Activated CD8-positive, alpha-beta memory T cell treated with anti-CD3 and anti-CD28 coated beads, Interleukin-2, amount 50 U/mL, for 4 hours (primary cell): ENCODE data around the gene FANCM.
"Not testable (repeated sequence)": the region's sequence is repeated elsewhere in the genome, so short reads cannot be mapped to it uniquely, and the experiment has no call there.

Experiments used
- DNase-seq: peaks from one replicate; pipeline ENCODE4 v3.0.0-alpha.2; 2020

The FANCM gene

DNA sequence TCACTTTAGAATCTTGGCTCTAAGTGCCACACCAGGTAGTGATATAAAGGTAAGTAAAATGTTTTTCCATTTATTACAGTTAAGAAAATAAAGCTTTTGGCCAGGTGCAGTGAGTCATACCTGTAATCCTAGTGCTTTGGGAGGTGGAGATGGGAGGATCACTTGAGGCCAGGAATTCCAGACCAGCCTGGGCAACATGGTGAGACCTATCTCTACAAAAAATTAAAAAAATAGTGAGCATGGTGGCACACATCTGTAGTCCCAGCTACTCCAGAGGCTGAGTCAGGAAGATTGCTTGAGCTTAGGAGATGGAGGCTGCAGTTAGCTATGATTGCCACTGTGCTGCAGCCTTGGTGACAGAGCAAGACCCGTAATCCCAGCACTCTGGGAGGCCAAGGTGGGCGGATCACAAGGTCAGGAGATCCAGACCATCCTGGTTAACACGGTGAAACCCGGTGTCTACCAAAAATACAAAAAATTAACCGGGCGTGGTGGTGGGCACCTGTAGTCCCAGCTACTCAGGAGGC is 5.0 kb downstream of the FANCM start:
- no peak for DNase-seq

DNA sequence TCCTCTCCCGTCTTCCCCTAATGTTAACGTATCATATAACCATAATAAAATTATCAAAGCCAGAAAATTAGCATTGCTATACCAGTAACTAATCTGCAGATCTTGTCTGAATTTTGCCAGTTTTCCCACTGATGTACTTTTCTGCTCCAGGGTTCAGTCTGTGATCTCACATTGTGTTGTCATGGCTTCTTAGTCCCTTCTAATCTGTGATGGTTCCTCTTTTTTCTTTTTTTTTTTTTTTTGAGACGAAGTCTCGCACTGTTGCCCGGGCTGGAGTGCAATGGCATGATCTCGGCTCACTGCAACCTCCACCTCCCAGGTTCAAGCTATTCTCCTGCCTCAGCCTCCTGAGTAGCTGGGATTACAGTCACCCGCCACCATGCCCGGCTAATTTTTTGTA is 6.4 kb downstream of the FANCM start:
- DNase-seq = not testable (repeated sequence)

GRCh38 chr14:45144658-45145057 is 8.9 kb downstream of the FANCM start:
- no peak for DNase-seq

DNA sequence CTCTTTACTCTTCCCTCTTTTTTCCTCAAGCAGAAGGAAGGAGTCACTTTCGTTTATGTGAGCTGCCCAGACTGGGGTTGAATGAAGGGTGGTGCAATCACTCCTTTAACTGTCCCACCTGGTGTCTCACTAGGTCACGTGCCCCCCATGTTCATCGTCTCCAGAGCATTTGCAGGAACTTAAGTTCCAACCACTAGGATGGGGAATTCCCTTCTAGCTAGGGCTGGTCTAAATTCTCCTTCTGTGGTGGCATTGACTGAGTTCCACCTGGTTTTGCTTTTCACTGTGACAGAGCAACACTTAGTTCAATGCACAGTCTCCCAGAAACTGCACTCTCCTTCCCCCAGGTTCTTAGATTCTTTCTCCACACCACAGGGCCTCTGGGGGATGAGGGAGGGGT is 9.5 kb downstream of the FANCM start:
- no peak for DNase-seq

DNA sequence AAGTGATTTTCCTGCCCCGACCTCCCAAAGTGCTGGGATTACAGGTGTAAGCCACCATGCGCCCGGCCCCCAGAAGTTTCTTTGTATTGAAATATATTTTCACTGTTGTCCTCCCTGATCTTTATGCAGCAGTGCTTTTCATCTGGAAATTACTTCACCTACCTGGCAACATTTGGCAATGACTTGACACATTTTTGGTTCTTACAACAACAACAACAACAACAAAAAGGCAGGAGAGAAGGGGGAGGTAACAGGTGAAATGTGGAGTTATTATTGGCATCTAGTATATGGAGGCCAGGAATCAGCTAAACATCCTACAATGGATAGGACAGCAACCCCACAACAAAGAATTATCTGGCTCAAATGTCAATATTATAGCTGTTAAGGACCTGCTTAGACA is 13.9 kb downstream of the FANCM start:
- DNase-seq = no peak

- no peak for DNase-seq
Measured at GRCh38 chr14:45150386-45150890, 14.7 kb downstream of the FANCM start.

- DNase-seq = no peak
Measured at GRCh38 chr14:45156067-45156466, 20.3 kb downstream of the FANCM start.

DNA sequence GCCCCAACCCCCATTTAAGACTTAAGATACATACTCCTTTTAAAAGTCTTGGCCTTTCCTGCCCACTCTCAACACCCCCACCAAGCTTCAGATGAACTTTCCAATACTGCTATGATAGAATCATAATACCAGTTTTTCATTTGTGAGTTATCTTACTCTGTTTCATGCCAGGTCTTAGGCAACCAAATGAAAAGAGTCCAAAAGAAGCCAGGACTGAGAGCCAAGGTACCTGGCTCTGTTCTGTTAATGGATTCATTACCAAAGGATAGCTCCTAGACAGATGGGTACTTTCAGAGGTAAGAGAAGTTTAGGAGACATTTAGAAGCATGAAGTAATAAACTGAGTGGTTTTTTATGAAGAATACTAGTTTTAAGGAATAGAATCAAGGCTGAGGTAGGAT is 34.2 kb downstream of the FANCM start:
- DNase-seq = no peak

DNA sequence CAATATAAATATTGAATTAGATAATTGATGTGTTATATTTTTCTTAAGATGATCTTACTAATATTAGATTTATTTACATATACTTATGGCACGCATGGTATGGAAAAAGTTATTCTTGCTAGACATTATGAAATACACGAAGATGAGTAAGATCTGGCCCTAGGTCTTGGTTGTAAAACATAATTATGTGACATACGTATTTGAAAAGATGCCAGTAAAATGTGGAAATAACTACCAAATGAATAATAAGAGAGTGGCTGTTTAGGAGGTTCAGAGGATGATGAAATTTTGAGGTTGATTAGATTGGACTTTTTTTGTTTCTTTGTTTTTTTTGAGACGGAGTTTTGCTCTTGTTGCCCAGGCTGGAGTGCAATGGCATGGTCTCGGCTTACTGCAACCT is 41.3 kb downstream of the FANCM start:
- DNase-seq = no peak

GRCh38 chr14:45181329-45181728 is 45.6 kb downstream of the FANCM start:
- no peak for DNase-seq

DNA sequence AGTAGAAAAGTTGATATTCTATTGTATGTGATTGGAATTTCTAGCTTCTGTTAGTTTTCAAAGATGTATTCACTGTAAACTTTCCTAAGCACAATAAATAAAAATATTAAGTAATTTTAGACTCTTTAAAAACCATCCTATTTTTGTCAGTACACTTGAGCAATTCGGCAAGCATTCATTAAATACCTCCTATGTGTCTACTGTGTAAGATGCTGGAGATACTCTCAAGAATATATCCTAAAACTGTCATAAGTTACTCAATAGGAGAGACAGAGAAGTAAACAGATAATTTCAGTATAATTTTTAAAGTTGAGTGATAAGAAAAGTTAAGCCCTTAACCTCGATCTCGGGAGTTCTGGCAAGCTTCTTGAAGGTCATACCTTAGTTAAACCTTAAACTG is 46.1 kb downstream of the FANCM start:
- no peak for DNase-seq

- no peak for DNase-seq
Measured at GRCh38 chr14:45185100-45185814, 49.5 kb downstream of the FANCM start.

DNA sequence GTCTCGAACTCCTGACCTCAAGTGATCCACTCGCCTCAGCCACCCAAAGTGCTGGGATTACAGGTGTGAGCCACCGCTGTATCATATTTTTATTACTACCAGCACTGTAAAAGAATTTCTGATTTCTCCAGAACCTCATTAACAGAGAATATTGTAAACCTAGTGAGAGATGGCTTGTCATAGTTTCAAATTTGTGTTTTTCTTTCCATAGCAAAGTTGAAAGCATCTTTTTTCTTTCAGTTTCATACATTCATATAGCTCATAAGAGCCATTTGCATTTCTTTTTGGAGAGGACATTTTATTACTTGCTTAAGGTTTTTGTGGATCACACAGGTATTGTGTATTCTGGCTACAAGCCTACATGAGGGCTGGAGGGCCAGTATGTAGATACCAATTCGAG is 59.2 kb downstream of the FANCM start:
- DNase-seq = no peak

- DNase-seq = no peak
Measured at GRCh38 chr14:45198551-45198950, 62.8 kb downstream of the FANCM start.

DNA sequence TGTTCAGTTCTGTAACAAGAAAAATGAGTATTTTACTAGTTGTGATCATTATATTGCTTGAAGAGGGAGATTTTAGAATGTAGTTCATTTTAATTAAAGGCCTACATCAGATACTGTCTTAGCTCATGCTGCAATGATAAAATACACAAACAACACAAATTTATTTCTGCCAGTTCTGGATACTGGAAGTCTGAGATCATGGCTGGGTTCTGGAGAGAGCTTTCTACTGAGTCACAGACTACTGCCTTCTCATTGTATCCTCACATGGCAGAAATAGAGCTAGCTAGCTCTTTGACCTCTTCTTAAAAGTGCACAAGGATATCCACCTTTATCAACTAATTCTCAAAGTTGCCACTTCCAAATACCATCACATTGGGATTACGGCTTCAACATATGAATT is 63.5 kb downstream of the FANCM start:
- DNase-seq = no peak

GRCh38 chr14:45201905-45202304 is 66.2 kb downstream of the FANCM start:
- DNase-seq = no peak

- DNase-seq = no peak
Measured at GRCh38 chr14:45204241-45204640, 68.5 kb downstream of the FANCM start.

- no peak for DNase-seq
Measured at GRCh38 chr14:45210159-45210558, 74.4 kb downstream of the FANCM start.

DNA sequence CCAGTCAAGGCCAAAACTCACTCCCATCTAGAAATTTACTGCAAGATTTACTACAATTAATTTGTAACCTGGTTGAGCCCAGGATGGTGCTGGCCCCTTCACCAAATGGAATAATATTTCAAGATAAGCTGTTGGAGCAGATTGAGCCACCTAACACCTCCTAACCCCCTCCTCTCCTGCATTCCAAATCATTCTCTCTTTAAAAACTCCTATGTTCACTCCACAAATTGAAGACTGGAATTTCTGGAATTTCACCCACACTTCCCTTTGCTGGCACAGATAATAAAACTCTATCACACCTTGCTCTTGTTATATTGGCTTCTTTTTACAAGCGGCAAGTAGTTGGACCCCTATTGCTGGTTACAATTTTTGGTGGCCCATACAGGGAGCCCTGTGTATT is 75.6 kb downstream of the FANCM start:
- no peak for DNase-seq

DNA sequence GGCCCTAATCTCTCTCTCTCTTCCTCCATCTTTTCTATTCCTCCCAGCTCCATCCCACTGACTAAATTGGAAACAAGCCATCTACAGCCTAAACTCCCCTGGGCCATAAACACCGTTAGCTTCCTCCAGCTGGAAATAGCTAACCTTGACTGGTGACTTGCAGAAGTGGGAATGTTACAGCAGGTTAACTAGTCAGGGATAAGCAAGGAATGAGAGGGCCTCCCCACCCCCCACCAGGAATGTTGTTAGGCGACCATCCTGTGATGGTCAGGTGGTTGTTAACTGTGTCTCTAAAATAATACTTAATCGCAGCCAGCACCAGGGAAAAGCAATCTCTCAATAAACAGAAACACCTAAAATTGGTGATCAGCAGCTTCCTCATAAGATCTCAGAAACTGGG is 76.5 kb downstream of the FANCM start:
- DNase-seq = no peak

DNA sequence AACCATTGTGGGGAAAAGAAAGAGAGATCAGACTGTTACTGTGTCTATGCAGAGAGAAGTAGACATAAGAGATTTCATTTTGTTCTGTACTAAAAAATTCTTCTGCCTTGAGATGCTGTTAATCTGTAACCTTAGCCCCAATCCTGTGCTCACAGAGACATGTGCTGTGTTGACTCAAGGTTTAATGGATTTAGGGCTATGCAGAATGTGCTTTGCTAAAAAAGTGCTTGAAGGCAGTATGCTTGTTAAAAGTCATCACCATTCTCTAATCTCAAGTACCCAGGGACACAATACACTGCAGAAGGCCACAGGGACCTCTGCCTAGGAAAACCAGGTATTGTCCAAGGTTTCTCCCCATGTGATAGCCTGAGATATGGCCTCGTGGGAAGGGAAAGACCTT is 78.0 kb downstream of the FANCM start:
- DNase-seq = not testable (repeated sequence)

DNA sequence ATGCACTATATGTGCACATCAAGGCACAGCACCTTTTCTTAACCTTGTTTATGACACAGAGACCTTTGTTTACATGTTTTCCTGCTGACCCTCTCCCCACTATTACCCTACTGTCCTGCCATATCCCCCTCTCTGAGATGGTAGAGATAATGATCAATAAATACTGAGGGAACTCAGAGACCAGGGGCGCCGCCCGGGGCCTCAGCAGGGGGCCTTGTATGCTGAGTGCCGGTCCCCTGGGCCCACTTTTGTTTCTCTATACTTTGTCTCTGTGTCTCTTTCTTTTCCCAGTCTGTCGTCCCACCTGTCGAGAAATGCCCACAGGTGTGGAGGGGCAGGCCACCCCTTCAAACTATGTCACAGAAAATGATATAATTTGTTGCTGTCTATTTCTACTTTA is 78.6 kb downstream of the FANCM start:
- DNase-seq = not testable (repeated sequence)

DNA sequence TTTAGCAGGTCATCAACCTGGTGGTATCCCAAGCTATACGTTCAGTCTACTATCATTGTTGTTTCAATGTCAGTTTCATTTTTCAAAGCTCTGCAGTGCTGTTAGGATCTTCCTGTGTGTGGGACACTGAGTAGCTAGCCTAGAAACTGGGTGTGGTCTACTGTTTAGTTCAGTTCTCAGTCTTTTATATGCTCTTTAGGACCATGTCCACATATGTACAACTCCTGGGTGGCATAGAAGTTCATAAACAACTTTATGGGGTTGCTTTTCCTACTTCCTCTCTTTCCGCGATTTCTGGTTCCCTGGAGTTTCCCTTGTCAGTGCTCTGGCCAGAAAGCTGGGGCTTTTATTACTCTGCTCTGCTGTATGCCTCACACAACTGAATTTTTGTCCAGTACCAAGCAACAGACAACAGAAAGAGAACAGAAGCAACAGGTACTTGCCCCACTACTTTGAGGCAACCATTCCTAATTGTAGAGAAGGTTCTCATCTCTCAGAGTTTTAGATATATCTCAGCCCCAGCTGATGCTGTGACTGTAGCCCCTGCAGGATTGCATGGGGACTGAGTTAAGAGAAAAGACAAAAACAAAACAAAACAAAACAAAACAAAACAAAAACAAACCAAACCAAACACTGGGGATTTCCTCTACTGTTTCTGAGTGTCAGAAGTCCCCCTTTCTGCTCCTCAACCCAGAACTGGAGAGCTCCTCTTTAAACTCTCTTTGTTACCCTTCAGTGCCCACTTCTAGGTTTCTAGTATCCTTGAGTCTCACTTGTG is 86.9 kb downstream of the FANCM start:
- DNase-seq = no peak

- no peak for DNase-seq
Measured at GRCh38 chr14:45227566-45227965, 91.8 kb downstream of the FANCM start.
